Measurements from ENCODE around the gene MYOM3. TPM values are rescaled to one million over a fixed set of nuclear protein-coding genes. Genes with fewer than 3 reads are reported as not detected.

MYOM3 gene
- total and polyA plus RNA-seq, 2 experiments from 2014 or later, result 2.0 to 2.4 TPM

GRCh38 chr1:24150234-24151174 is 38.6 kb upstream of the MYOM3 start:
- H3K4me2 ChIP-seq, result peak overlapping the region; percentile 84
- peak overlapping the region; percentile 98 for H3K27ac ChIP-seq
- H3K9me3 ChIP-seq (ENCODE audit: low read depth), result no peaks in the 10 kb centered on the region
- peak overlapping the region; percentile 39 for H2AFZ ChIP-seq
- peaks cover 11% of the 10 kb centered on the region for H3K4me1 ChIP-seq (ENCODE audit: insufficient read depth)
- TF ChIP-seq EZH2 (IDR thresholded peaks at IDR 0.05; ENCODE audit: borderline replicate concordance) (no peak), EZH2phosphoT487 (IDR thresholded peaks at IDR 0.05; ENCODE audit: low read depth, severe bottlenecking, unreplicated experiment) (no peak), CTCF (IDR thresholded peaks at IDR 0.05; ENCODE audit: poor library complexity) (peak; percentile 90)
- WGBS (ENCODE audit: low lambda C conversion rate, missing lambda C conversion rate), result 23% methylated on average over 32 of the region's 36 CpGs
- H3K36me3 ChIP-seq (replicated peaks; ENCODE audit: insufficient read depth, low read depth), result no peaks in the 10 kb centered on the region
- no peaks in the 10 kb centered on the region for H3K79me2 ChIP-seq
- H3K27me3 ChIP-seq, result no peaks in the 10 kb centered on the region
- peak; percentile 94 for DNase-seq (ENCODE audit: low spot score)
- no peaks in the 10 kb centered on the region for H4K20me1 ChIP-seq (ENCODE audit: insufficient read depth, poor library complexity, severe bottlenecking)
- H3K9me2 ChIP-seq (replicated peaks; ENCODE audit: insufficient read depth), result no peaks in the 10 kb centered on the region
- H3K4me3 ChIP-seq, result peak overlapping the region; percentile 21

- no peaks in the 10 kb centered on the region for H3K79me2 ChIP-seq
- peaks cover 11% of the 10 kb centered on the region for H3K4me1 ChIP-seq (ENCODE audit: insufficient read depth)
- H4K20me1 ChIP-seq (ENCODE audit: insufficient read depth, poor library complexity, severe bottlenecking), result no peaks in the 10 kb centered on the region
- H3K27ac ChIP-seq, result peak overlapping the region; percentile 98
- WGBS (ENCODE audit: low lambda C conversion rate, missing lambda C conversion rate), result 71% methylated on average over 5 of the region's 5 CpGs
- no peaks in the 10 kb centered on the region for H3K27me3 ChIP-seq
- no peak for TF ChIP-seq EZH2 (IDR thresholded peaks at IDR 0.05; ENCODE audit: borderline replicate concordance)
- TF ChIP-seq CTCF (IDR thresholded peaks at IDR 0.05; ENCODE audit: poor library complexity), result no peak
- no peak for TF ChIP-seq EZH2phosphoT487 (IDR thresholded peaks at IDR 0.05; ENCODE audit: low read depth, severe bottlenecking, unreplicated experiment)
- no peak overlapping the region for H3K4me3 ChIP-seq
- H2AFZ ChIP-seq, result peak overlapping the region; percentile 38
- H3K9me2 ChIP-seq (replicated peaks; ENCODE audit: insufficient read depth), result no peaks in the 10 kb centered on the region
- H3K4me2 ChIP-seq, result peak overlapping the region; percentile 84
- peak; percentile 75 for DNase-seq (ENCODE audit: low spot score)
- H3K36me3 ChIP-seq (replicated peaks; ENCODE audit: insufficient read depth, low read depth), result no peaks in the 10 kb centered on the region
- no peaks in the 10 kb centered on the region for H3K9me3 ChIP-seq (ENCODE audit: low read depth)
These were observed 37.9 kb upstream of the MYOM3 start for GRCh38 chr1:24149866-24150233.

- Histone ChIP-seq H3K27ac (no peak overlapping the region), H3K36me3 (replicated peaks; ENCODE audit: insufficient read depth, low read depth) (no peaks in the 10 kb centered on the region), H3K4me3 (no peak overlapping the region), H4K20me1 (ENCODE audit: insufficient read depth, poor library complexity, severe bottlenecking) (no peaks in the 10 kb centered on the region), H3K9me3 (ENCODE audit: low read depth) (no peaks in the 10 kb centered on the region), H3K4me2 (no peak overlapping the region), H2AFZ (no peak overlapping the region), H3K9me2 (replicated peaks; ENCODE audit: insufficient read depth) (no peaks in the 10 kb centered on the region), H3K4me1 (ENCODE audit: insufficient read depth) (peaks cover 18% of the 10 kb centered on the region), H3K27me3 (no peaks in the 10 kb centered on the region), H3K79me2 (no peaks in the 10 kb centered on the region)
- WGBS (ENCODE audit: low lambda C conversion rate, missing lambda C conversion rate), result 75% methylated on average over 6 of the region's 6 CpGs
- DNase-seq (ENCODE audit: low spot score), result no peak
- TF ChIP-seq CTCF (IDR thresholded peaks at IDR 0.05; ENCODE audit: poor library complexity), result no peak
- TF ChIP-seq EZH2 (IDR thresholded peaks at IDR 0.05; ENCODE audit: borderline replicate concordance), result no peak
- no peak for TF ChIP-seq EZH2phosphoT487 (IDR thresholded peaks at IDR 0.05; ENCODE audit: low read depth, severe bottlenecking, unreplicated experiment)
These were observed 35.9 kb upstream of the MYOM3 start for GRCh38 chr1:24147816-24148215.
